ENCODE data around the gene TLR2.
"Not testable (repeated sequence)": the region's sequence is repeated elsewhere in the genome, so short reads cannot be mapped to it uniquely, and the experiment has no call there.

Gene TLR2

DNA sequence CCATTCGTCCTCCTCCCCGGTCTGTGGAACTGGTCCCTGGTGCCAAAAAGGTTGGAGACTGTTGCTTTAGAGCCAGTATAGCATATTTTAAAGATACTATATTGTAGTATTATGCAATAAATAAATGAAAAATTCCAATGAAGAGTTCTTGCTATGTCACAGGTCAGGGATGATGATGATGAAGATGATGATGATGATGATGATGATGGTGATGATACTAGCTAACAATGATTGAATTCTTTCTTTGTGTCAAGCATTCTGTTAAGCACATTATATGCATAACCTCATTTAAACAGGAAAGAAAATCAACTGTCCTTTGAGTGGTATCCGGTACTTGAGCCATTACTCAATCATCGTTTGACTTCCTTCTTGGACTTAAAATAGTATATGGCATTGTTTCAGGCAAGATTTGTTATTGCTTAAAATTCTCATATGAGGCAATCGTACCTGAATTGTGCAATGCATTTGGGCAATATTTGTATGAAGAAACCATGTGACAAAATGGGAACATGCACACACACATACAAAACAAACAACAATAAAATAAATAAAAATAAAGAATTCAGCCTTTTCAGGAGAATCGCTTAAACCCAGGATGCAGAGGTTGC, 22.8 kb upstream of the TLR2 start:
- DNase-seq = no peak

DNA sequence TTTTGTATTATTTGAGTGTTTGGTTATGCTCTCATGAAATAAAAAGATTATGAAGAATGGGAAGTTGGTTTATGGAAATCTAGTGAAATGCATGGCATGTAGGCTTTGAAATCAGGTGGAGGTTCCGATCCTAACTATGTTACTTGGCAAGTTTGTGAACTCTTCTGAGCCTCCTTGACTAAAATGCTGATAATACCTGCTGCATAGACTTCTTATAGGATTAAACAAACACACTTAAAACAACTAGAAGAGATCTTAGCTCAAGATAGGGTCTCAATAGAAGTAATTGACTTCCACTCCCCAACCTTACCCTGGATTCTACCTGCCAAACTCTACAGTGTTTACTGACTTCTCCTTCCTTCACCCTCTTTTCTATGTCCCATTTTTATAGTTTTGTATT, 22.2 kb upstream of the TLR2 start:
- no peak for DNase-seq

- DNase-seq = no peak
Measured at GRCh38 chr4:153663667-153664066, 20.4 kb upstream of the TLR2 start.

DNA sequence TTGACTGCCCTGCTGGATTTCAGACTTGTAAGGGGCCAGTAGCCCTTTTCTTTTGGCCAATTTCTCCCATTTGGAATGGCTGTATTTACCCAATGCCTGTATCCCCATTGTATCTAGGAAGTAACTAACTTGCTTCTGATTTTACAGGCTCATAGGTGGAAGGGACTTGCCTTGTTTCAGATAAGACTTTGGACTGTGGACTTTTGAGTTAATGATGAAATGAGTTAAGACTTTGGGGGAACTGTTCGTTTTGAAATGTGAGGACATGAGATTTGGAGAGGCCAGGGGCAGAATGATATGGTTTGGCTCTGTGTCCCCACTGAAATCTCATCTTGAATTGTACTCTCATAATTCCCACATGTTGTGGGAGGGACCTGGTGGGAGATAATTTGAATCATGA, 17.6 kb upstream of the TLR2 start:
- not testable (repeated sequence) for DNase-seq

- no peak for DNase-seq
Measured at GRCh38 chr4:153668647-153669046, 15.4 kb upstream of the TLR2 start.

DNA sequence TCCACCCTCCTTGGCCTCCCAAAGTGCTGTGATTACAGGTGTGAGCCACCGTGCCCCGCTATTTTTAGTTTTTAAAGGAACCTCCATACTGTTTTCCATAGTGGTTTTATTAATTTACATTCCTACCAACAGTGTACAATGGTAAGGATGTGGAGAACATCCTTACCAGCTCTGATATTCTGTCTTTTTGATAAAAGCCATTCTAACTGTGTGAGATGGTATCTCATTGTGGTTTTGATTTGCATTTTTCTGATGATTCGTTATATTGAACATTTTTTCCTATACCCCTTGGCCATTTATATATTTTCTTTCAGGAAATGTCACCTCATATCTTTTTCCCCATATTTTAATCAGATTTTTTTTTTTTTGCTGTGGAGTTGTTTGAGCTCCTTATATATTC, 14.2 kb upstream of the TLR2 start:
- DNase-seq = no peak

- no peak for DNase-seq
Measured at GRCh38 chr4:153676486-153676885, 7.6 kb upstream of the TLR2 start.

DNA sequence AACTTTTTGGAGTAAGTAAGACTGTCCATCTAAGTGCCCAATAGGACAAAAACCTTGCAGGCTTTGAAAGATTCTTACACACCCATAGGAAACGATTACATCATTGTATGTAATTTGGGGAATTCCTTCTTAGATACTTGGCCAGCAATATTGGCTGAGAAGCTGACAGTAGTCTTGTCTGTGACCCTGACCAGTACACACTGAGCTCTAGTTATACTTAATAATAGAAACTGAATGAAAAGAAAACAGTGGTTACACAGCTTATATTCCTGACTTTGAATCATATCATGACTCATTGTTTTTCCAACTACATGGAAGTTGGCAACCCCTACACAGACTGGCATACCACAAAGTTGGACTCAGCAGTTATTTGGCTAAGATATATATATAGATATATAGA, 7.1 kb upstream of the TLR2 start:
- DNase-seq = no peak

- peak; percentile 63 for DNase-seq
Measured at GRCh38 chr4:153679486-153679885, 4.6 kb upstream of the TLR2 start.

DNA sequence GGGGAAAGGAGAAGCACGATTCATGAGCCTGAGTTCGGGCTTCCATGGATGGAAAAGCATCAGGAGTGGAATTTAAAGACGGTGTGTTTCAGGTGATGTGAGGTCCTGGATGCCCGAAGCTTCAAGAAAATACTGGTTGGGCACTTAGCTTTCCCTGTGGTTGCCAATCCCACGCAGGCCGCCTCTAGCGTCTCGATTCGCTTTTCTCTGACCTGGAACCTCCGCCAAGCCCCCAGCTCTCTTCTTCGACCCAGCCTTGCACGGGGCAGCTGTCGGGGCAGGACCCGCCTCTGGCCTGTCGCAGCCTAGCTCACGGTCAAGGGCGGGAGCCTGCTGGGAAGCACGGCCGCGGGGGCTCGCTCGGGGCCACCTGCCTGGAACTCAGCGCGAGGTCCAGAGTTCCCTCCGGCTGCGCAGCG, 308 bp upstream of the TLR2 start:
- no peak for DNase-seq

DNA sequence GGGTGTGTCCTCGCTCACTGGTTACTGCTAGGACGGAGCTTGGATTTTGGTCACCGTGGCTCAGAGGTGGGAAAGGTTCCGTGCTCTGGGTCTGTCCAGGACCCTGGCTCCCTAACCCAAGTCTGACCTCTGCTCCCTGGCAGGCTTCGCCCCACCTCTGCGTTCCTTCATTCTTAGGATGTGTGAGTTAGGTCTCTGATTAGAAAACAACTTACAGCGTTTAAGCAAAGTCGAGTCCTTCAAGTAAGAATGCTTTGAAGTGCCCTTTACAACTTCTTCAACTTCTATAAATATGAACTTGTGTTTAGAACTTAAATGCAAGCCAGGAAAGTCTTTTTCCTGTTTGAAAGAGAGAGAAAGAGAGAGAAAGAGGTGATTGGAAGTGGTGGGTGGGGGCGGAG, 891 bp downstream of the TLR2 start:
- no peak for DNase-seq

- no peak for DNase-seq
Measured at GRCh38 chr4:153704522-153704921, 20.4 kb downstream of the TLR2 start.

- no peak for DNase-seq
Measured at GRCh38 chr4:153705743-153706468, 21.8 kb downstream of the TLR2 start.

DNA sequence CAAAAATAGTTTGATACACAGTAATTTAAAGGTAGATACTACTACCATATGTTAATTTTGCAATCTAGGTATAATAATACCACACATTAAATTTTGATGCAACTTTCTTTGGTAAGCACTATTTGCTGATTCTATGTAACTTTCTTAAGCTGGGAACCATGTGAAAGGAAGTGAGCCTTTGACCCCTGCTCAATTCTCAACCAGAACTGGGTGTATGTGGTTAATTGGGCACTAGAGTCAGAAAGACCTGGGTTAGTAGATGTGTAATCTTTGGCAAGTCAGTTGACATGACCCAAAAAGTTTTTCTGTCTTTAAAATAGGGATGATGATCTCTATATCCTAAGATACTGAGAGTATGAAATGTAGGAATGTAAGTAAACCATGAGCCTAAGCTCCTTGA, 22.4 kb downstream of the TLR2 start:
- no peak for DNase-seq

DNA sequence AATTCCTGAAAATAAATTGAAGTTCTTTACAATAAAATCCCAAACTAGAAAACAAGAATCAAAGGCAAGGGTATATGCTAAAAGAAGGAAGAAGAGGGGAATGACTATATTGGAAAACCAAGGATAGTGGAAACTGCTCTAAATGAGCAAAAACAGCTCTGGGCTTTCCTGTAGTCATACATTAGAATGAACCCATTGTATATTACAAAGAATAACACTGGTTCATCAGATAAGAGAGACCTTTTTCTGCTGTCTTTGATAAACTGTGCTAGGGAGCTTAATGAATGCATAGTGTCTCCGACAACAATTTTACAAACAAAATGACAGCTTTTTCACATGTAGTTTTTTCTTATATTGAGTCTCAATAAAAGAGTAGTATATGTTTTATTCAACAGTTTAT, 26.6 kb downstream of the TLR2 start:
- no peak for DNase-seq

GRCh38 chr4:153713866-153714646, 30.0 kb downstream of the TLR2 start:
- DNase-seq = no peak

DNA sequence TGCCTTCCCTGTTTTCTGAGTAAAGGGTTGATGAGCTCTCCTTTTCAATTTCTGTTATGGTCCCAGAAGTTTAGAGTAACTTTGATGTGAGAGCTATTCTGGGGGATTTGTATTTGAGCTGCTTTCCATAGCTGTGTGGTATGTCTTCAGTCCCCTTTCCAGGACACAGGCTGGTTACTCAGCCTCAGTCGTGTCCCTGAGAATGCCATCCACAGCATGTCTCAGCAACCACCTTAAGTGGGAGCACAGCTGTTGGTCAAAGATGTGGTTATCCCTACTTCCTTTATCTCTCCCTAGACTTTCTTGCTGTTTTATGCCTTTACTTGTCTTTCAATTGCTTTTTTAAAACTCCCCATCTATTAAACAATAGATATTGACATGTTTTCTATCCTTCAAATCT, 38.0 kb downstream of the TLR2 start:
- no peak for DNase-seq

- DNase-seq = no peak
Measured at GRCh38 chr4:153724606-153725005, 40.5 kb downstream of the TLR2 start.

- no peak for DNase-seq
Measured at GRCh38 chr4:153725136-153725830, 41.2 kb downstream of the TLR2 start.

GRCh38 chr4:153725831-153726154, 41.7 kb downstream of the TLR2 start:
- no peak for DNase-seq

GRCh38 chr4:153728151-153728550, 44.1 kb downstream of the TLR2 start:
- DNase-seq = no peak

- DNase-seq = no peak
Measured at GRCh38 chr4:153728660-153729059, 44.6 kb downstream of the TLR2 start.

- DNase-seq = no peak
Measured at GRCh38 chr4:153729895-153730294, 45.8 kb downstream of the TLR2 start.

- DNase-seq = no peak
Measured at GRCh38 chr4:153731239-153731638, 47.2 kb downstream of the TLR2 start.

Measured in CD4-positive, alpha-beta T cell treated with Interleukin-15 for 1 hour (primary cell).